HUES48 (cell line): ENCODE results near the gene PPP2R3B.
A peak's percentile ranks its signal among the peaks of the same experiment; 100 is the strongest.
"Not testable (repeated sequence)": the region's sequence is repeated elsewhere in the genome, so short reads cannot be mapped to it uniquely, and the experiment has no call there.

Source experiments
- H3K27ac ChIP-seq: one replicate; pipeline ENCODE4 v1.7.0; 2013; ENCODE audit warnings: low read depth, low read length, inconsistent platforms
- H3K27me3 ChIP-seq: 2 replicates; pipeline ENCODE4 v1.6.1; 2013; ENCODE audit warnings: mild to moderate bottlenecking, low read length; ENCODE audit not compliant: control insufficient read depth, insufficient read depth
- H3K36me3 ChIP-seq: 2 replicates; pipeline ENCODE4 v1.6.1; 2013; ENCODE audit warnings: low read length; ENCODE audit not compliant: control insufficient read depth, insufficient read depth
- H3K4me1 ChIP-seq: 2 replicates; pipeline ENCODE4 v1.6.1; 2013; ENCODE audit warnings: mild to moderate bottlenecking, low read length; ENCODE audit not compliant: control insufficient read depth, insufficient read depth
- H3K4me3 ChIP-seq: 2 replicates; pipeline ENCODE4 v1.5.1; 2013; ENCODE audit warnings: mild to moderate bottlenecking, low read depth, low read length
- H3K9ac ChIP-seq: 2 replicates; pipeline ENCODE4 v1.6.1; 2013; ENCODE audit warnings: mild to moderate bottlenecking, low read depth, low read length, moderate library complexity
- H3K9me3 ChIP-seq: 2 replicates; pipeline ENCODE4 v1.6.1; 2013; ENCODE audit warnings: low read length; ENCODE audit not compliant: control insufficient read depth, insufficient read depth

PPP2R3B gene

GRCh38 chrX:400258-400657 is 13.6 kb upstream of the PPP2R3B start:
- Histone ChIP-seq H3K9ac (no peak overlapping the region), H3K4me3 (no peak overlapping the region), H3K27me3 (no peaks in the 10 kb centered on the region), H3K27ac (no peak overlapping the region), H3K36me3 (no peaks in the 10 kb centered on the region), H3K9me3 (no peaks in the 10 kb centered on the region), H3K4me1 (0 out of 2 replicates have a peak, but pooled peaks cover 4% of the 10 kb centered on the region)

DNA sequence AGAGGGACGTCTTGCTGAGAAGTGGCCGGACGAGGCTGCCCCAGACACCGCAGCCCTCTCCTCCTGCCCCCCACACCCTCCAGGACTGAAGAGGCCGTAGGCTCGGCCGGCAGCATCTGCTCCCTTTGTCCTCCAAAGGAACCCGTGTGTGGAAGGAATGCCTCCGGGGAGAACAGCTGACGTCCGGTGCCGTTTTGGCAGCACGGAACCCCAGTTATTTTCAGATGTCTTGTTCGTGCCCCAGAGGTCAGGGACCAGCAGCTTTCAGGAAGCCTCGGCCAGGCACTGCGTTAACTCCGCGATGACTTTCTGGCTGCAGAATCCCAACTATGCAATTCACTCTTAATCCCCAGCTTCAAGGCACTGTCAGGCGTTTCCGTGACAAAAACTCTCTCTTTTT is 10.9 kb upstream of the PPP2R3B start:
- 0 out of 2 replicates have a peak, but pooled peaks cover 4% of the 10 kb centered on the region for H3K4me1 ChIP-seq
- no peaks in the 10 kb centered on the region for H3K36me3 ChIP-seq
- H3K9me3 ChIP-seq: no peaks in the 10 kb centered on the region
- H3K27ac ChIP-seq: peak overlapping the region; percentile 69
- no peak overlapping the region for H3K9ac ChIP-seq
- H3K4me3 ChIP-seq: no peak overlapping the region
- H3K27me3 ChIP-seq: no peaks in the 10 kb centered on the region

- H3K9ac ChIP-seq: no peak overlapping the region
- 0 out of 2 replicates have a peak, but pooled peaks cover 4% of the 10 kb centered on the region for H3K4me1 ChIP-seq
- no peak overlapping the region for H3K4me3 ChIP-seq
- H3K36me3 ChIP-seq: no peaks in the 10 kb centered on the region
- H3K9me3 ChIP-seq: no peaks in the 10 kb centered on the region
- H3K27ac ChIP-seq: no peak overlapping the region
- no peaks in the 10 kb centered on the region for H3K27me3 ChIP-seq
These were observed 8.1 kb upstream of the PPP2R3B start for GRCh38 chrX:394830-395229.

DNA sequence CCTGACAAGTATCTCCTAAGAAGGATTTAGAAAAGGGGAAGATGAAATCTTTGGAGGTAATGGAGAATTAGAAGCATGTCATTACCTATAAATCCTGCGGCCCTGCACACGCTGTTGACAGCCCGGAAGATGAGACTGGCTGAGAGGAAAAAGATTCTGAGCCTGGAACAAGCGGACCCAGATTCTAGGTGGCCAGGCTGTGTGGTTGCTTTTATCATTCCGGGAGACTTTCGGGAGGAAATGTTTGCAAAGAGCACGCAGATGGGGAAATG is 5.8 kb upstream of the PPP2R3B start:
- no peaks in the 10 kb centered on the region for H3K27me3 ChIP-seq
- no peak overlapping the region for H3K27ac ChIP-seq
- H3K9ac ChIP-seq: no peak overlapping the region
- H3K9me3 ChIP-seq: no peaks in the 10 kb centered on the region
- no peaks in the 10 kb centered on the region for H3K36me3 ChIP-seq
- H3K4me3 ChIP-seq: no peak overlapping the region
- H3K4me1 ChIP-seq: 0 out of 2 replicates have a peak, but pooled peaks cover 2% of the 10 kb centered on the region

DNA sequence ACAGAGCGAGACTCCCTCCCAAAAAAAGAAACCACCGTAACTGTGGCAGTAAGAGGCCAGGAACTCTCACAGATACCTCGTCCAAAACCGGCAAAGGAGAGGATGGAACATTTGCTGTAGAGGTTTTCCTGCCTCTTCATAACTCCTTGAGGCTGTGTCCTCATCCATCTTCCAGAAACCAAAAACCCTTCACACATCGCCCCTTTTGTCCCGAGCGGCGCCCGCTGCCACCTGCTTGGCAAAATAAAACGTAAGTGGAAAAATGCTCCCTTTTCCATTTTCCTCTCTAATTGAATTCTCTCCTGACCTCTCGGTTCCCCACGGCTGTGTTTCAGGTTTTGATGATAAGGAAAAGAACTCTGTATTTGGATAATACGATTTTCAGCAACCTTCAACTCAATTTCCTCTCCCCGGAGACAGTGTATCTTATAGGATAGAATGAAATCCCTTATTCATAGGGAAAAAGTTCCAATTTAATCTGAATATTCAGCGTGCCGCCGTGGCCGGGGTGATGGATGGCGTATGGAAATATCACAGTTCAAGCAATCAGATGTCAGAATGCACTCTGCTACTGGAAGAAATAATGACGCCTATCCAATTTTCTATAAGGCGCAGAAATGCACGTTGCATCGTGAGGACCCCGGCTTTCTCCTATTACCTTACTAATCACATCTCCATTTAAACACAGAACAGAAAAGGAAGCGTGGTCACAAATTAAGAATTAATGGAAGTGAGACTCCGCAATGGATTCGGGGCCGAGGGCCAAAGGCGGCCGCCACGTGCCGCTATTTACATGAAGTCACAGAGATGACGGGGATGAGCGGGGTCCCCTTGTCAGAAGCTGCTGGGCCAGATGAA is 5.2 kb upstream of the PPP2R3B start:
- Histone ChIP-seq H3K36me3 (no peaks in the 10 kb centered on the region), H3K4me3 (no peak overlapping the region), H3K4me1 (no peaks in the 10 kb centered on the region), H3K9ac (no peak overlapping the region), H3K9me3 (no peaks in the 10 kb centered on the region), H3K27ac (no peak overlapping the region), H3K27me3 (no peaks in the 10 kb centered on the region)

- H3K4me3 ChIP-seq: no peak overlapping the region
- H3K9ac ChIP-seq: no peak overlapping the region
- H3K9me3 ChIP-seq: no peaks in the 10 kb centered on the region
- no peaks in the 10 kb centered on the region for H3K27me3 ChIP-seq
- H3K36me3 ChIP-seq: no peaks in the 10 kb centered on the region
- H3K27ac ChIP-seq: no peak overlapping the region
- no peaks in the 10 kb centered on the region for H3K4me1 ChIP-seq
These were observed 3.8 kb upstream of the PPP2R3B start for GRCh38 chrX:390459-390858.

DNA sequence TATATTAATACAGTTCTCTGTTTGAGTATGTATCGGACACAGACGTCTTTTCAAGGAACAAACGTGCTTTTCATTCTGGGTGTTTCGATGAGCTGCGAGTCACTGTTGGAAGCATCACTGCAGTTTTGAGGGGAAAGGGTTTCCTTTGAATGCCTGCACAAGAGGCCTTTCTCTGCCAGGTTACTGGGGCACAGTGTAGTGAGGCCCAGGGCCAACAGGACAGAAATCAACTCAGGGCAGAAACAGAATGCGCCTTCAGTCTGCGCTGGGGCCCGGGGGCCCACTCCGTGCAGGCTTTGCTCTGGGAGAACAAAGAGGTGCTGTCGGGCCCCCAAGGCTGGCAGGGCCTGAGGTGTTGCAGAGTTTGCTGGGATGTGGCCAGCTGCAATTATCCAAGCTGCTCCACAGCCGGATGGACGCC is 2.3 kb upstream of the PPP2R3B start:
- H3K4me3 ChIP-seq: no peak overlapping the region
- H3K4me1 ChIP-seq: no peaks in the 10 kb centered on the region
- H3K27ac ChIP-seq: no peak overlapping the region
- no peaks in the 10 kb centered on the region for H3K9me3 ChIP-seq
- no peaks in the 10 kb centered on the region for H3K27me3 ChIP-seq
- H3K9ac ChIP-seq: no peak overlapping the region
- peaks cover 3% of the 10 kb centered on the region; the same call in 1 of the 2 replicates for H3K36me3 ChIP-seq

GRCh38 chrX:387729-388128 is 1.0 kb upstream of the PPP2R3B start:
- H3K4me1 ChIP-seq: no peaks in the 10 kb centered on the region
- H3K9ac ChIP-seq: peak overlapping the region; percentile 10; the same call in 1 of the 2 replicates
- peak overlapping the region; percentile 75 for H3K4me3 ChIP-seq
- H3K9me3 ChIP-seq: no peaks in the 10 kb centered on the region
- H3K36me3 ChIP-seq: peaks cover 9% of the 10 kb centered on the region
- no peaks in the 10 kb centered on the region for H3K27me3 ChIP-seq
- H3K27ac ChIP-seq: peak overlapping the region; percentile 57

DNA sequence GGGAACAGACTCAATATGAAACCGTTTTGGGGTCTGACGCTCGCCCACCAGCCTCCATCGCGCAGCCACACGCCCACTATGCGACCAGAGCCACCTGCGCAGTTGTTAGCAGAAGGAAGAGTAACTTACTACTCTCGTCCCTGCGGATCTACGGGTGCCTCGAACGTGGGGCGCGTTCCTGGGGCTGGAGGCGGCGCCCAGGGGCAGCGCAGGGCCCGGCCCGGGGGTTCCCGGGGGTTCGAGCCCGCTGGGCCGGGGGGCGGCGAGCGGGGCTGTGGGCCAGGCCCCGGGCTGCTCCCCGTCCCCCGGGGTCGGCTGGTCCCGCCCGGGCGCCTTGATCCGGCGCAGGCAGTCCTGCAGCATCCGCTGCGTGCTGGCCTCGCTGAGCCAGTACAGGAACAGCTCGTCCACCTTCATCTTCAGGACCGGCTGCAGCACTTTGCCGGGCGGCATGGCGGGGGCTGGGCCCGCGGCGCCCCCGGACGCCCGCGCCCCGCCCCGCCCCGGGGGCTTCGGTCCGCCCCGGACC is 404 bp downstream of the PPP2R3B start:
- peak overlapping the region; percentile 98; the same call in 1 of the 2 replicates for H3K9ac ChIP-seq
- H3K36me3 ChIP-seq: peaks cover 12% of the 10 kb centered on the region
- H3K4me1 ChIP-seq: no peaks in the 10 kb centered on the region
- H3K27ac ChIP-seq: peak overlapping the region; percentile 93
- H3K27me3 ChIP-seq: no peaks in the 10 kb centered on the region
- H3K9me3 ChIP-seq: no peaks in the 10 kb centered on the region
- peak overlapping the region; percentile 75 for H3K4me3 ChIP-seq

- not testable (repeated sequence) for H3K27ac ChIP-seq, H3K27me3 ChIP-seq, H3K9me3 ChIP-seq, H3K4me1 ChIP-seq
- Histone ChIP-seq H3K36me3 (peaks cover 12% of the 10 kb centered on the region), H3K9ac (0 out of 2 replicates have a peak overlapping the region, but pooled peaks have one; percentile 98), H3K4me3 (peak overlapping the region; percentile 75)
These were observed 971 bp downstream of the PPP2R3B start for GRCh38 chrX:385736-386135.

GRCh38 chrX:384861-385260 is 1.8 kb downstream of the PPP2R3B start:
- Histone ChIP-seq H3K9ac (no peak overlapping the region), H3K4me3 (no peak overlapping the region), H3K36me3 (peaks cover 12% of the 10 kb centered on the region), H3K9me3 (no peaks in the 10 kb centered on the region), H3K27ac (no peak overlapping the region), H3K4me1 (no peaks in the 10 kb centered on the region), H3K27me3 (no peaks in the 10 kb centered on the region)
